ENCODE results near the gene SLC15A1. TPM values are rescaled to one million over a fixed set of nuclear protein-coding genes. Genes with fewer than 3 reads are reported as not detected.

SLC15A1 gene
- total and polyA plus RNA-seq, 8 donors = 0.15 to 9.9 (median 0.19) TPM; not detected in 5

GRCh38 chr13:98797456-98797855 lies 45.0 kb upstream of the SLC15A1 start:
- TF ChIP-seq CTCF (IDR thresholded peaks at IDR 0.05) (no peak), POLR2A (IDR thresholded peaks at IDR 0.05) (no peak), EP300 (IDR thresholded peaks at IDR 0.05) (no peak), POLR2AphosphoS5 (IDR thresholded peaks at IDR 0.05) (no peak)
- Histone ChIP-seq H3K36me3 (peaks cover 16 to 76% (median 73%) of the 10 kb centered on the region in 4 donors), H3K27ac (no peak overlapping the region), H3K9me3 (no peaks in the 10 kb centered on the region), H3K27me3 (no peaks in the 10 kb centered on the region), H3K4me1 (no peaks in the 10 kb centered on the region), H3K4me3 (no peak overlapping the region)
- intact Hi-C loops (cut with DNase I; ENCODE audit: low total_unique reads) = no loop called here
- 91 to 97% (median 94%) methylated on average over 6 of the region's 6 CpGs for WGBS, 5 donors
- no peak for DNase-seq

DNA sequence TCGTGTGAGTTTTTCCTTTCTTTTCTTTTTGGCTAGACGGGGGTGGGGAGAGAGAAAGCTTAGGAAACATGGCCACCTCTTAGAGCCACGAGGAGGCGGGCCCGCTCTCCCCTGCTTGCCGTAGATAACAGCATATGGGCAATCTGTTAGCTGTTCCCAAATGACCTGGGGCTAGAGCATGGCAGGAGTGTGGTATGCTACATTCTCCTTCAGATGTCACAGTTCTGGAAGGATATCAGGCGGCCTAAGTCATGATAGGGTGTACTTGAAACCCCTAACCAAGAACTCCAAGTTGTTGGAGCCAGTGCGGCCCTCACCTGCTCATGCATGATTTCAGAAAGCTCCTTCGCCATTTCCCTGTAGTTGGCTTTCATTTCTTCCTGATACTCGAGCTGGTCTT lies 44.3 kb upstream of the SLC15A1 start:
- H3K4me1 ChIP-seq = no peaks in the 10 kb centered on the region
- DNase-seq = no peak
- no peaks in the 10 kb centered on the region for H3K27me3 ChIP-seq
- no peaks in the 10 kb centered on the region for H3K9me3 ChIP-seq
- no peak overlapping the region for H3K4me3 ChIP-seq
- WGBS, 5 donors = 83 to 94% (median 91%) methylated on average over 10 of the region's 10 CpGs
- TF ChIP-seq POLR2AphosphoS5 (IDR thresholded peaks at IDR 0.05) (no peak), CTCF (IDR thresholded peaks at IDR 0.05) (no peak), EP300 (IDR thresholded peaks at IDR 0.05) (no peak), POLR2A (IDR thresholded peaks at IDR 0.05) (no peak)
- peaks cover 16 to 79% (median 76%) of the 10 kb centered on the region in 4 donors for H3K36me3 ChIP-seq
- H3K27ac ChIP-seq = no peak overlapping the region
- intact Hi-C loops (cut with DNase I; ENCODE audit: low total_unique reads) = no loop called here

GRCh38 chr13:98796191-98796590 lies 43.7 kb upstream of the SLC15A1 start:
- no peaks in the 10 kb centered on the region for H3K4me1 ChIP-seq
- no peak overlapping the region for H3K4me3 ChIP-seq
- 80 to 94% (median 92%) methylated on average over 5 of the region's 5 CpGs for WGBS, 5 donors
- intact Hi-C loops (cut with DNase I; ENCODE audit: low total_unique reads) = no loop called here
- no peak overlapping the region for H3K27ac ChIP-seq
- H3K36me3 ChIP-seq = peaks cover 16 to 79% (median 76%) of the 10 kb centered on the region in 4 donors
- H3K9me3 ChIP-seq = no peaks in the 10 kb centered on the region
- H3K27me3 ChIP-seq = no peaks in the 10 kb centered on the region
- DNase-seq = no peak
- TF ChIP-seq CTCF (IDR thresholded peaks at IDR 0.05) = no peak
- no peak for TF ChIP-seq EP300 (IDR thresholded peaks at IDR 0.05)
- no peak for TF ChIP-seq POLR2AphosphoS5 (IDR thresholded peaks at IDR 0.05)
- no peak for TF ChIP-seq POLR2A (IDR thresholded peaks at IDR 0.05)

- no peak for DNase-seq
- Histone ChIP-seq H3K36me3 (peaks cover 16 to 76% (median 74%) of the 10 kb centered on the region in 4 donors), H3K27me3 (no peaks in the 10 kb centered on the region), H3K4me1 (no peaks in the 10 kb centered on the region), H3K4me3 (no peak overlapping the region), H3K9me3 (no peaks in the 10 kb centered on the region), H3K27ac (no peak overlapping the region)
- 87 to 97% (median 95%) methylated on average over 6 of the region's 6 CpGs for WGBS, 5 donors
- intact Hi-C loops (cut with DNase I; ENCODE audit: low total_unique reads) = no loop called here
- no peak for TF ChIP-seq CTCF (IDR thresholded peaks at IDR 0.05)
- no peak for TF ChIP-seq POLR2A (IDR thresholded peaks at IDR 0.05)
These were observed 42.7 kb upstream of the SLC15A1 start for GRCh38 chr13:98795220-98795619.
